ENCODE results near the gene PLCD3. TPM values are rescaled to one million over a fixed set of nuclear protein-coding genes. Genes with fewer than 3 reads are reported as not detected.
A peak's percentile ranks its signal among the peaks of the same experiment; 100 is the strongest.

The PLCD3 gene
- total and polyA plus RNA-seq, 2 of the 4 experiments (the other 2 are of a cell fraction): 5.6 to 36.6 TPM

DNA sequence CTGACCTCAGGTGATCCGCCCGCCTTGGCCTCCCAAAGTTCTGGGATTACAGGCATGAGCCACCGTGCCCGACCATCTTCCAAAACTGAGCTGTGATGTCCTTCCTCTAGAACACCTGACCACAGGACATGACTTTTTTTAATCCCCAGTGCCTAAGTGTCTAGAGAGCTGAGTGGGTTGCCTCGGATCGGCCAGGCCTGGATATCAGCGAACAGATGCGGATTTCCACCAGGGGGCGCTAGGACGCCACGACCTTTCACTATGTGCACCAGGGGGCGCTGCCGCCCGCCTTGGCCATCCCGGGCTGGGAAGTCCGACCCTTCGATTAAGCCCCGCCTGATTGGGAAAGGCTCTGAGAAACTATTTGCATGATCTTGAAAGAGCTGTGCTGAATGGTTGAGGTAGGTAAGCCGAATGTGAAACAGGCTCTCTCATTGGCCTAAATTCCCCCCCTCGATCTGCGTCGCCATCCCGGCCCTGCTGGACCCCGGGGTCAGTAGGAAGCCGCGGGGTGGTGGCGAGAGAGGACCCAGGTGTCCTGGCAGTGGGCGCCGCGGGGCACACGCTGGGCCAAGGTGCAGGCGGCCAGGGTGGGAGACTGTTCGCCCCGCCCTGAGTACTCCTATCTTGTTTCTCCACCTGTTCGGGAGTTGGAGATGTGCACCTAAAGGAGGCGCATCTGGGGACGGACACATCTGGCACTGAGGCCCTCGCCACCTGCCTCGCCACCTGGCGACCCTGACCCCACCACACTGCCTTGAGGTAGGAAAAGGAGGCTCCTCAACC is 3.1 kb upstream of the PLCD3 start, which contains the start of gene ACBD4 (continued):
- no peak for TF ChIP-seq RFX5 (IDR thresholded peaks at IDR 0.05; ENCODE audit: low read depth, low read length)
- peak; percentile 39; the same call in 1 of the 2 replicates for TF ChIP-seq MAFK (IDR thresholded peaks at IDR 0.05; ENCODE audit: low read depth, low read length)
- 0 out of 2 replicates have a peak, but pooled peaks have one; percentile 38 for TF ChIP-seq FOS (IDR thresholded peaks at IDR 0.05; ENCODE audit: low read depth, low read length)
- TF ChIP-seq MAZ (IDR thresholded peaks at IDR 0.05; ENCODE audit: borderline replicate concordance, low read depth, low read length): peak; percentile 53; the same call in 1 of the 2 replicates
